Uterus (tissue), 2 donors: Measurements from ENCODE around the gene POLR1F.

ENCODE experiments used
- POLR2A ChIP-seq, 2 donors: fragments of 450-650 bp; IDR thresholded peaks; one replicate each; pipeline ENCODE4 v1.6.1; 2016; ENCODE audit warnings: antibody characterized with exemption in 2 of 2, mild to moderate bottlenecking in 1 of 2, moderate library complexity in 1 of 2
- TF ChIP-seq, protein P1 (sequence below), 4 experiments: fragments of 200-600 bp in 2 of 4; fragments of 450-650 bp in 2 of 4; sonication (generic) in 2 of 4; IDR thresholded peaks; one replicate each; pipeline ENCODE4 v1.5.1; 2016 to 2019; ENCODE audit warnings: antibody characterized with exemption in 4 of 4, mild to moderate bottlenecking in 2 of 4, moderate library complexity in 1 of 4

DNA sequence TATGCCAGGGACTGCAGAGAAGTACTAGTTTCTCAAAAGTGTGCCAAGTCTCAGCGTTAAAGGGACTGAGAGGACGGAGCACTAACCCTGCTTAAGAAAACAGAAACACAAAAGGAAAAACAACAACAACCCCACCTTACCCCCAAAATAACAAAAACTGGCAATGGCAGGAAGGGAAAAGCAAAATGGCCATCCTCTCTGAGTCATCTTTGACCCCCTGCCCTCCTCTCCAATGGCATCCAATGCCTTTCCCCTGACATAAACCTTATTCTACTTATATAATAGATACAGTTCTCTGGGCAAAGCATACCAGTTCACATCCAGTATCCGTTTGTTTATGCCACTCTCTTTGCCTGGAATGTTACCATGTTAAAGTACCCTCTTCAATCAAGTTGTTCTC, 1.6 kb downstream of the POLR1F start:
- TF ChIP-seq, protein P1, sequence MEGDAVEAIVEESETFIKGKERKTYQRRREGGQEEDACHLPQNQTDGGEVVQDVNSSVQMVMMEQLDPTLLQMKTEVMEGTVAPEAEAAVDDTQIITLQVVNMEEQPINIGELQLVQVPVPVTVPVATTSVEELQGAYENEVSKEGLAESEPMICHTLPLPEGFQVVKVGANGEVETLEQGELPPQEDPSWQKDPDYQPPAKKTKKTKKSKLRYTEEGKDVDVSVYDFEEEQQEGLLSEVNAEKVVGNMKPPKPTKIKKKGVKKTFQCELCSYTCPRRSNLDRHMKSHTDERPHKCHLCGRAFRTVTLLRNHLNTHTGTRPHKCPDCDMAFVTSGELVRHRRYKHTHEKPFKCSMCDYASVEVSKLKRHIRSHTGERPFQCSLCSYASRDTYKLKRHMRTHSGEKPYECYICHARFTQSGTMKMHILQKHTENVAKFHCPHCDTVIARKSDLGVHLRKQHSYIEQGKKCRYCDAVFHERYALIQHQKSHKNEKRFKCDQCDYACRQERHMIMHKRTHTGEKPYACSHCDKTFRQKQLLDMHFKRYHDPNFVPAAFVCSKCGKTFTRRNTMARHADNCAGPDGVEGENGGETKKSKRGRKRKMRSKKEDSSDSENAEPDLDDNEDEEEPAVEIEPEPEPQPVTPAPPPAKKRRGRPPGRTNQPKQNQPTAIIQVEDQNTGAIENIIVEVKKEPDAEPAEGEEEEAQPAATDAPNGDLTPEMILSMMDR (IDR thresholded peaks at IDR 0.05), result no peak
- TF ChIP-seq POLR2A (IDR thresholded peaks at IDR 0.05), result no peak
